NCI-H446 treated with DMSO at 0.1 percent for 48 hours (cell line): Measurements from ENCODE around the gene ABCA5.

Experiments
- DNase-seq: peaks from one replicate; lab custom pipeline; 2025; lab: John Stamatoyannopoulos, UW

Gene ABCA5, protein sequence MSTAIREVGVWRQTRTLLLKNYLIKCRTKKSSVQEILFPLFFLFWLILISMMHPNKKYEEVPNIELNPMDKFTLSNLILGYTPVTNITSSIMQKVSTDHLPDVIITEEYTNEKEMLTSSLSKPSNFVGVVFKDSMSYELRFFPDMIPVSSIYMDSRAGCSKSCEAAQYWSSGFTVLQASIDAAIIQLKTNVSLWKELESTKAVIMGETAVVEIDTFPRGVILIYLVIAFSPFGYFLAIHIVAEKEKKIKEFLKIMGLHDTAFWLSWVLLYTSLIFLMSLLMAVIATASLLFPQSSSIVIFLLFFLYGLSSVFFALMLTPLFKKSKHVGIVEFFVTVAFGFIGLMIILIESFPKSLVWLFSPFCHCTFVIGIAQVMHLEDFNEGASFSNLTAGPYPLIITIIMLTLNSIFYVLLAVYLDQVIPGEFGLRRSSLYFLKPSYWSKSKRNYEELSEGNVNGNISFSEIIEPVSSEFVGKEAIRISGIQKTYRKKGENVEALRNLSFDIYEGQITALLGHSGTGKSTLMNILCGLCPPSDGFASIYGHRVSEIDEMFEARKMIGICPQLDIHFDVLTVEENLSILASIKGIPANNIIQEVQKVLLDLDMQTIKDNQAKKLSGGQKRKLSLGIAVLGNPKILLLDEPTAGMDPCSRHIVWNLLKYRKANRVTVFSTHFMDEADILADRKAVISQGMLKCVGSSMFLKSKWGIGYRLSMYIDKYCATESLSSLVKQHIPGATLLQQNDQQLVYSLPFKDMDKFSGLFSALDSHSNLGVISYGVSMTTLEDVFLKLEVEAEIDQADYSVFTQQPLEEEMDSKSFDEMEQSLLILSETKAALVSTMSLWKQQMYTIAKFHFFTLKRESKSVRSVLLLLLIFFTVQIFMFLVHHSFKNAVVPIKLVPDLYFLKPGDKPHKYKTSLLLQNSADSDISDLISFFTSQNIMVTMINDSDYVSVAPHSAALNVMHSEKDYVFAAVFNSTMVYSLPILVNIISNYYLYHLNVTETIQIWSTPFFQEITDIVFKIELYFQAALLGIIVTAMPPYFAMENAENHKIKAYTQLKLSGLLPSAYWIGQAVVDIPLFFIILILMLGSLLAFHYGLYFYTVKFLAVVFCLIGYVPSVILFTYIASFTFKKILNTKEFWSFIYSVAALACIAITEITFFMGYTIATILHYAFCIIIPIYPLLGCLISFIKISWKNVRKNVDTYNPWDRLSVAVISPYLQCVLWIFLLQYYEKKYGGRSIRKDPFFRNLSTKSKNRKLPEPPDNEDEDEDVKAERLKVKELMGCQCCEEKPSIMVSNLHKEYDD (N-terminal part only)

DNA sequence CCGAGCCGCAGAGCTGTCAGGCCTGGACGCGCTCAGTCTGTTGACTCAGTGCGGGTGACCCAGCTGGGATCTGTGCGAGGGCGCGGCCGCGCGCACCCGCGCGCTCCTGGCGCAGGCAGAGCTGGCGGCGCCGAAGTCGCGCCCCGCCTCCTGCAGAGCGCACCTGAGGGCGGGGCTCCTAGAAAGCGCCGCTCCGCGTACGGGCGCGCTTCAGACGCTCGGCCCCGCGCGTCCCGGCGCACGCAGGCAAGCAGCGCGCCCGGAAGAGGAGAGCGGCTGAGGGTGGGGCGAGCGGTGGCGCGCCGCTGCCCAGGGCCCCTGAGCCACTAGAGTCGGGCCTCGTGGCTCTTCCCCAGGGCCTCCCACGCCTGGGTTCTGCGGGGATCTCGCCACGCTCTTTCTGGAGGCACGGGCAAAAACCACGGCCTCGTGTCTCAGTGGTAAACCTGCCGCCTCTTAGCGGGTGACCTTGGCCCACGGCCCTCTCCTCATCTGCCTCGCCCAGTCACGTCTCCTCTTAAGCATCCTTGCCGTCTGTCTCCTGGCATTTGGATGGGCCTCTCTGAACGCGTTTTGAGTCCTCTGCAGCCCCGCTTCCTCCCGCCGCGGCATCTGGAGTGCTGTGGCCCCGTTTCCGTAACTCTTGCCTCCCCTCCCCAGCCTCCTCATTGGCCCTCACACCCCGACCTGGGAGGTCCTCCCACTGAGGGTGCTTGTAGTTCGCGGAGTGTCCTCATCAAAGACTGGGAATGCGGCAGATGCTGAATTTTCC is at the start of gene ABCA5:
Gene ABCA5, minus strand, starts transcription at position 74 of the 772 bp plus-strand sequence. CDS start 12,718 bp downstream, outside the sequence.
- DNase-seq, result peak; percentile 65

DNA sequence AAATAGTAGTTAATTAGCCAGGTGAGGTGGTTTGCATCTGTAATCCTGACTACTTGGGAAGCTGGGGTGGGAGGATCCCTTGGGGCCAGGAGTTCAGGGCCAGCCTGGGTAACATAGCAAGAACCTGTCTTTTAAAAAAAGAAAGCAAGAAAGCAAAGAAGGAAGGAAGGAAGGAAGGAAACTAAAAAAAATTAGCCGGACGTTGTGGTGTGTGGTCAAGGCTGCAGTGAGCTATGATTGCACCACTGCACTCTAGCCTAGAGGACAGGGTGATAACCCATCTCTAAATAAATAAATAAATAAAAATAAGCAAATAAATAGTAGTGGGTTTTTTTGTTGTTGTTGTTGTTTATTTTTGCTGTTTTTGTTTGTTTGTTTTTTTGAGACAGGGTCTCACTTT is 48.3 kb upstream of the ABCA5 start:
- no peak for DNase-seq

DNA sequence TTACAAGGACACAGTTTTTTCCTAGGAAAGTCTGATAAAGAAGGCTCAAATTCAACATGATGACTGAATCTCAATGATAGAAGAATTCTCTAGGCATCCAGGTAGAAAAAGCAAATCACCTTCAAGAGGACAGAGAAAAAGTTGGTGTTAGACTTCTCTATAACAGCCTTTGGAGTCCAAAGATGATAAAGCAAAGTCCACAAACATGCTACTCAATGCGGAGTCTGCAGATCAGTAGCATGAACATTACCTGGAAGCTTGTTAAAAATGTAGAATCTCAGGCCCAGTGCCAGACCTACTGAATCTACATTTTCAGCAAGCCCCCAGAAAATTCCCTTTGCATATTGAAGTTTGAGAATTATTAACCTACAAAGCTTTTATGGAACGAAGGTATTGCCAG is 46.1 kb upstream of the ABCA5 start:
- DNase-seq, result no peak

DNA sequence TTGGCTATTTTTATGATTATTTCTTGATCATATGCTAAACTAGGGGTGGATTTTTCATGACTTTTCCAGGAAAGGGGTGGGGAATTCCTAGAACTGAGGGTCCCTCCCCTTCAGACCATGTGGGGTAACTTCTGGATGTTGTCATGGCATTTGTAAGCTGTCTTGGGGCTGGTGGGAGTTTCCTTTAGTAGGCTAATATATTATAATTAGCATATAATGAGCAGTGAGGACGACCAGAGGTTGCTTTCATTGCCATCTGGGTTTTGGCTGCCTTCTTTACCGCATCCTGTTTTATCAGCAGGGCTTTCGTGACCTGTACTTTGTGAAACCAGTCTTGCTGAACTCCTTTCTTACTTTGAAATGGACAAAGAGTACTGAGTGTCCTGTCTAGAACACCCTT is 40.4 kb upstream of the ABCA5 start:
- no peak for DNase-seq

DNA sequence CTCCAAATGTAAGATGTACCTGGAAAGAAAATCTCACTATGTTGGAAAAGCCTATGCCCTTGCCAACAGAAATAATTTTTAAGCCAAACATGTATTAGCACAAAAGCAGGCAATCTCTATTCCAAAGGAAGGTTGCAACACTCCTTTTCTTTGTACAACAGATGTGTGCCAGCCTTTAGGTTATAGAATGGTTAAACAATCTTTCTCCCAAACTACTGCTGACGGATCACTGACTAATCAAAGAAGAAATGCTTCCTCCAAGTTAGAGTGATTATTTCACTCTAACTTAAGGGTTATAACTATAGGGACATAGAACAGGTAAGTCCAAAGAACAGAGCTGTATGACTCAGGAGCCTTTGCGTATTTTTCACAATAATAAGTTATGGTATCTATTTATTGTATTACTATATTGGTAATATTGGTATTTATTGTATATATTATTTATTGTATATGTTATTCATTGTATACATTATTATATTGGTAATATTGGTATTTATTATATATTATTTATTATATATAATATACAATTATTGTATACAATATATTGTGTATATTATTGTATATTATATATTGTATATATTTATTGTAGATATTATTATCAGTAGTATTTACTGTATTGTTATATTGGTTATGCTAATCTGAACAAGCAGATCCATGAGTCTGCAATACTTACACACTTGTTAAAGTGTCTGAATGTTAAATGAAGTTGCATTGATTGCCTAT is 36.7 kb upstream of the ABCA5 start:
- no peak for DNase-seq

DNA sequence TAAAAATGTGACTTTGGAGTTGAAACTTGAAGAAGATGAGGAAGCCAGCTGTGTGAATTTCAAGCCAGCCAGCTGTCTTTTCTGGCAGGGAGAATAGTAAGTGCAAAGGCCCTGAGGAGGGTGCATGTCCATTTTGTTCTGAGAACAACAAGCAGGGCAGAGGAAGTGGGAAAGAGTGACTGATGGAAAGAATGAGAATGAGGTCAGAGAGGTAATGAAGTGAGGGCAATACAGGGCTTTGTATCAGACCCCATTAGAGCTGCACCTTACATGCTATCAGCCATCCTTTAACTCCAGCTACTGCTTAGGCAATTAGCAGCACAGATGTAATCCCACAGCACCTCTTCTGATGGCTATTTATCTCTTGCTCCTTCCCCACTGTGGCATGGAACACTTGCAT is 34.2 kb upstream of the ABCA5 start:
- no peak for DNase-seq

DNA sequence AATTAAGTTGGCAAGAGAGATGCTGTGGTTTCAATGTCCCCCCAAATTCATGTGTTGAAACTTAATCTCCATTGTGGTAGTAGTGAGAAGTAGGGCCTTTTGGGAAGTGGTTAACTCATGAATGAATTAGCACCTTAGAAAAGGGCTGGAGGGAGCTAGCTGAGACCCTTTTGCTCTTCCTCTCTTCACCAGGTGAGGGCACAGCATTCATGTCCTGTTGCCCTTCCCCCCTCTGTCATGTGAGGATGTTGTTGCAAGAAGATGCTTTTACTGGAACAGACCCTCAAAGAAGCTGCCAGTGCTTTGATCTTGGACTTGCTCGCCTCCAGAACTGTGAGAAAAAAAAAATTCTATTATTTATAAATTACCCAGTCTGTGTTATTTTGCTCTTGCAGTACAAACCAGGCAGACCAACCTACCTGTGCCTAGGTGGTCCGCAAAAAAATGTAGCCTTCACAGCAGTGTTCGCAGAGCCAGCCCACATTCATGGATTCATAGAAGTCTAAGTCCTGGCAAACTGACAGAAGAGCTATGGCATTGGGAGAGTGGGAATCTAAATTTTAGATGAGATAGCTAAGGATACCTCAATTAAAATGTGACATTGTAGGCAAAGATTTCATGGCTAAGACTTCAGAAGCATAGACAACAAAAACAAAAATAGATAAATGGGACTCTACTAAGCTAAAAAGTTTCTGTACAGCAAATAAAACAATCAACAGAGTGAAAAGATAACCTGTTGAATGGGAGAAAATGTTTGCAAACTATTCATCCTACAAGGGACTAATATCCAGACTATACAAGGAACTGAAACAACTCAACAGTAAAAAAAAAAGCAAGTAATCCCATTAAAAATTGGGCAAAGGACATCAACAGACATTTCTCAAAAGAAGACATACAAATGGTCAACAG is 32.0 kb upstream of the ABCA5 start:
- no peak for DNase-seq

DNA sequence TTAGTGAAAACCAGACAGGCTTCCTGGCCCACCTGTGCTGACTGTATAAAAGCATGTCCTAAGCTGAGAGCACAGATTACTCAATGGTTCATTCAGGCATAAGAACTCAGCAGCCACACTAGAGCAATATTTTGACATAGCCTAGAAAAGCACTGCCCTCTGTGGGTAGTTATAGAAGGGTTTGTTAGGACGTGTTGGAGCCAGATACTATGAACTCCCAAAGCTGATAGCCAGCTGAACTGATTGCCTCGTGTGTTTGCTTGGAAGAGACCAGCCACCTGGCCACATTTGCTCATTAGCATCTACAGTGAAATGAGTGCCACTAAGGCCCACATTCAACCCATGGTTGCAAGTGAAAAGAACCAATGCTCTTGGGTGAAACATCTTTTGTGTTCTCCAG is 30.8 kb upstream of the ABCA5 start:
- DNase-seq, result no peak

DNA sequence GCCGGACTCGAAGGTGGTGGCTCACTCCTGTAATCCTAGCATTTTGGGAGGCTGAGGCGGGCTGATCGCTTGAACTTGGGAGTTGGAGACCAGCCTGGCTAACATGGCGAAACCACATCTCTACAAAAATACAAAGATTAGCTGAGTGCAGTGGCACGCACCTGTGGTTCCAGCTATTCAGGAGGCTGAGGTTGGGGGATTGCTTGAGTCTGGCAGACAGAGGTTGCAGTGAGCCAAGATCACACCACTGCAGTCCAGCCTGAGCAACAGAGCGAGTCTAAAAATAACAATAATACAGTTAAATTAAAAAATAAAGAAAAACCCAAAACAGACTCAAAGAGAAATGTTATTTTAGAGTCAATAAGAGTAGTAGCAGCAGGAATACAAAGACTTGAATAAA is 29.7 kb upstream of the ABCA5 start:
- DNase-seq, result no peak

DNA sequence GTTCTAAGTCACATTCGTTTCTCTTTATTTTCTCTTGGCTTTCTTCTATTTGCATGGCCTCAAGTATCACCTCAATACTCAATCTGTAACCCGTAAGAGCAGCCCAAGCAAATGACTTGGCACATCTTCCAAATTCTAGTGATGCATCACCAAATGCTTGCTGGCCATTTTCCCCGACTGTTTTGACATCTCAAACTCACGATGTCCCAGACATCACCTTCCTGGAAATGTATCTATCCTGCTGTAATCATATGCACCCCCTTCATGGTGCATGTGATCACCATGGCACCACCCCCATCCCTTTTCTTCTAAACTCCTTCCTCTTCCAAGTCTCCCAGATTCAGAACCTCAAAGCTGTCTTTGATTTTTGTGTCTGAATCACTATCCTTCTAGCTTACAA is 24.0 kb upstream of the ABCA5 start:
- no peak for DNase-seq

DNA sequence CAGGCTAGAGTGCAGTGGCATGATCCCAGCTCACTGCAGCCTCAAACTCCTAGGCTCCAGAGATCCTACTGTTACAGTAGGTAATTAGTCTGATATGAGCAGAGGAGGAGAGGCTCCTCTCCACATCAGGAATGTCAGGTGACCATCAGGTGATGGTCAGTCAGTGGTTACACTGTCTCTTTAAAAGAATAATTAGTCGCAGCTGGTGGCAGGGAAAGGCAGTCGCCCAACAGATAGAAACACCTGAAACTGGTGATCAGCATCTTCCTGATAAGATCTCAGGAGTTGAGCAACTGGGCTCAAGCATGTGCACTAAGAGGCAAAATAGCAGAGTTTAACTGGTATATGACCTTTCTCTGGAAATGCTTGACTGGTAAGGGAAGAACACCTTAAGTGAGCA is 21.5 kb upstream of the ABCA5 start:
- DNase-seq, result no peak

DNA sequence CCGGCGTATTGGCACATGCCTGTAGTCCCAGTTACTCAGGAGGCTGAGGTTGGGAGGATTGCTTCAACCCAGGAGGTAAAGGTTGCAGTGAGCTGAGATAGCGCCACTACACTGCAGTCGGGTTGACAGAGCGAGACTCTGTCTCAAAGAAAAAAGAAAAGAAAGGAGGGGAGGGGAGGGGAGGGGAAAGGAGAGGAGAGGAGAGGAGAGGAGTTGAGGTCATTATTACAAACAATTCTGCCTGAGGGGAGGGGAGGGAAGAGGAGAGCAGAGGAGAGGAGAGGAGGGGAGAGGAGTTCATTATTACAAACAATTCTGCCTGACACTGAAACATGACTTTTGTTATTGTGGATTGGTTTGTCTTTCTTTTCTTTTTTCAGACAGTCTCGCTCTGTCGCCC is 19.8 kb upstream of the ABCA5 start:
- no peak for DNase-seq

DNA sequence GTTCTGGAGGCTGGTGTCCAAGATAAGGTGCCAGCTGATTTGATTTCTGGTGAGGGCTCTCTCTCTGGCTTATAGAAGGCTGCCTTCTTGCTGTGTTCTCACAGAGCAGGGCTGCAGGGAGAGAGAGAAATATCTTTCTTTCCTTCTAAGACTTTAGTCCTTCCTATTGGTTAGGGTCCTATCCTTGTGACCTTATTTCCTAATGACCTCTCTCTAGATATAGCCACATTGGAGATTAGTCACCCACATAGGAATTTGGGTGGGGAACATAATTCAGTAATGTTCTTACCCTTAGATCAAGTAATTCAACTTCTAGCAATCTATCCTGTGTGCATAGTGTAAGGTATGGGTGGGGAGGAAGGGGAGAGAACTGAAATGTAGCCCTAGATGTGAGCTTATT is 18.0 kb upstream of the ABCA5 start:
- DNase-seq, result no peak

DNA sequence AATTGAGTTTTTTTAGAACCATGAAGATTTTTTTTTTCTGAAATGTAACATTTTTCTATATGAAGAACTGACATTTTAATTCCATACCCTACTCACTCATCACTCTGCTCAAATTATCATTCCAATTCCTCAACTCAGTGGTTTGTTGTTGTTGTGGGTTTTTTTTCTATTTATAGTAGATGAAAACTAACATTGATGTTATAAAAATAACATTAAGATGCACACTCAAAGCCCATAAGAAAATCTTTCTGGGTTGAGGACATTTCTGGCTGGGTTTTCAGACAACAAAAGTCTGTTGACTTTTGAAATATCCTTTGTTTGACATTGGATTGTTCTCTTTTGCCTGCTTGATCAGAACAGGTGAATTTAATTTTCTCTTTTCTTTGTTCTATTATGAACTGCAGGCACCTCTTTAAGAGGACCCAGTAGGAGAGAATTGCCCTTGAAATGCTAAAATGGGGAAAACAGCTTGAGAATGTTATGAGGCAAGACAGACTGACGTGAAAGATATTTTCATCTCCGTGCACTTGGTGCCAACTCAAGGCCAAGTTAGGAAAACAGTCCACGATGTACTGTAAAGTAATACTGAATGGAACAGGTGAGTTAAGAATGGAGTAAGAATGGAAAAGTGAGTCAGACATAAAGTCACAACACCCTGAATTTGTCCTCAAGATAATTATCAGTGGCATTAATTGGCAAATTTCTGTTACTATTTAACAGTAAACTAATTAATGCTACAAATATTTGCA is 16.1 kb upstream of the ABCA5 start:
- DNase-seq, result no peak

DNA sequence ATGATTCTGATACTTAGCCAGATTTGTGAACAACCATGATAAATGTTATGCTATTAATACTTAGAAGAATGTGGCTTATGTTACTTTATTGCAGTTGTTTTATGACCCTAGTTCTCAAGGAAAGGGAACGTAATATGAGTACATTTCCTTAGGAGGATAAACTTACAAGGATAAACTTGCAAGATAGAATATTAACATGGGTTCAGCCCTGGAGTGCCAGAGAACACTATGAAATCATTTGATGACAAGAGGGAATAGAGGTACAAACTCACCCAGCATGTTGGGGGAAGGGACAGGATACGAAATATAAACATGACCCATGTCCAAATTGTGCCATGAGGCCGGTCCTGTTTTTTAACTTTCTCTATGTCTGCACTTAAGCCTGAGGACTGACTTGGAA is 13.0 kb upstream of the ABCA5 start:
- DNase-seq, result no peak

DNA sequence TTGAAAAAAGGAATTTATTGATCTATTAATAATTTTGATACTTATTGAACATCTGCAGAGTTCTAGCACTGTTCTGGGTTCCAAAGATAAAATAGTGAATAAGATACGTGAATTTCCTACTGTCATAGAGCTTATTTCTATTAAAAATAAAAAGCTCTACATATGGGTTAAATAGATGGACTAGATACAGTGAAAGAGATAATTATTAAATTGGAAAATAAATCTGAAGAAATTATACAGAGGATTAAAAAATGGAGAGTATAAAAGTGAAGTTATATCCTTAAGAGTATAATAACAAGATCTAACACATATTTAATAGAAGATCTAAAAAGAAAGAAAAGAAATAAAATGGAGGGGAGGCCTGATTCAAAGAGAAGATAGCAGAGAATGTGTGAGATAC is 10.1 kb upstream of the ABCA5 start:
- DNase-seq, result no peak

DNA sequence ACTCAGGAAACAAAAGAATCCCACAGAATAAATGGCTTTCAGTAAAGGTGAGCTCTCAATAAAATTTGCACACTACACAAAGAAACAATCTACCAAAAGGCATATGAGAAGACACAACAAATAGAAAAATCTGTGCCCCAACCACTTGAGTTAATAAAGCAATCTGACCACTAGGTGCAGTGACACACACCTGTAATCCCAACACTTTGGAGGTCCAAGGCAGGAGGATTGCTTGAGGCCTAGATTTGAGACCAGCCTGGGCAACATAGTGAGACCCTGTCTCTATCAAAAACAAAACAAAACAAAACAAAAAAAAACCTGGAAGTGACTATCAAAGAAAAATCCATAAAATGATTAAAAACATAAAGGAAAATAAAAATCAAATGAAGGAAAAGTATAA is 9.6 kb upstream of the ABCA5 start:
- DNase-seq, result no peak

DNA sequence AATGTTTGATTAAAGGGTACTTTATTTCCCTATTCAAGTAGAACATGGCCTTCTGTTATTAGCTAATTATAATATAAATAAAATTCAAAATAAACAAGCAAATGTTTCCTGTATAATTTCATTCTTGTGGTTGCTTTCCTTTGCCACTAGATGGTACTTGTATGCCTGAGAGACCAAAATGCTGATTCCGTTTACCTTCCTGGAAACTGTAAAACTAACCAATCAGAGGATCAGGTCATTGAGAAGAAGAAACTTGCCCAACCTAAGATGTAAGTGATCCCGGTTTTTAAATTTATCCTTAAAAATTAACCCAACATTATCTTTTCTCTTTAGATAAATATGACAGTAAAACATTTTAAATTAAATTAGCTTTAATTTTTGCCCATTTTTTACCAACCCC is 8.1 kb upstream of the ABCA5 start:
- DNase-seq, result peak; percentile 27

DNA sequence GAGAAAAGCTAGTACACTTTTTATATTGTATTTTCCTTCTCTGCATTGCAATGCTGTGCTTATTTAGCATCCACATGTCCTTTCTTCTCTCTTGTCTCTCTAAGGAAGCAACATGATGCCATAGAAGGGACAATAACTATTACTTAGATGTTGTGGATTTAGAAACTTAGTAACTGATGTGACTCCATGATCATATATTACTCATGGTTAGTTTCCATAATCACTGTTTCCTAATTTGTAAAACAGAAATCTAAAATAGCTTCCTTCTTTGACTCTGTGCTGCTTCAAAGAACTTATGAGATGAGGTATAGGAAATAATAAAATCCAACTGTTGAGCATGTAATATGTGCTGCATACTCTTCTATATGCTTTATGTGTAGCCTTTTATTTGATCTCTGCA is 6.6 kb upstream of the ABCA5 start:
- DNase-seq, result no peak
